Erythroblast (primary cell): Measurements from ENCODE around the gene HSD17B8.

Source experiments
- GATA1 ChIP-seq: IDR thresholded peaks from 2 replicates; pipeline ENCODE4 v1.6.1; 2011; ENCODE audit warnings: low read depth, mild to moderate bottlenecking, control low read depth, low read length, moderate library complexity
- POLR2A ChIP-seq: IDR thresholded peaks from 2 replicates; pipeline ENCODE4 v1.6.1; 2011; ENCODE audit warnings: mild to moderate bottlenecking, low read length

- TF ChIP-seq POLR2A = no peak
- no peak for TF ChIP-seq GATA1
These were observed 29.7 kb upstream of the HSD17B8 start for GRCh38 chr6:33174784-33175183.
